Panc1 (cell line): ENCODE results near the gene FAM20A. TPM values are rescaled to one million over a fixed set of nuclear protein-coding genes. Genes with fewer than 3 reads are reported as not detected.

Source experiments
- ATAC-seq: fragments of 200-7000 bp; cut with Tn5 transposase; 2 replicates; pipeline ENCODE4 v1.9.1; 2020; ENCODE audit warnings: mild to moderate bottlenecking, moderate library complexity
- BruUV-seq: library from RNA; stranded (reverse); fragments of 400-500 nt; replicated peaks from 2 replicates; lab custom pipeline; 2021; lab: Mats Ljungman, UMichigan
- CTCF ChIA-PET: fragments of 300-600 bp; sonication (Branson Sonifier 250); formaldehyde crosslinking; loops from one replicate; lab custom pipeline; 2022; ENCODE audit warnings: antibody characterized with exemption; lab: Charles Lee
- POLR2A ChIA-PET: fragments of 300-600 bp; sonication (Branson Sonifier 250); formaldehyde crosslinking; loops from one replicate; lab custom pipeline; 2022; ENCODE audit warnings: antibody characterized with exemption; lab: Charles Lee
- DNase-seq: peaks from one replicate; pipeline ENCODE4 v3.0.0-alpha.2; 2010; ENCODE audit warnings: low read depth, low spot score
- H3K27ac ChIP-seq: 2 replicates; pipeline ENCODE4 v1.5.1; 2011; ENCODE audit warnings: mild to moderate bottlenecking, low read length, inconsistent platforms
- H3K27me3 ChIP-seq: fragments of 200-500 bp; sonication (Bioruptor generic); 2 replicates; pipeline ENCODE4 v1.6.0; 2014; ENCODE audit warnings: low read length, inconsistent platforms; ENCODE audit not compliant: control insufficient read depth, insufficient read depth
- H3K36me3 ChIP-seq: fragments of 200-500 bp; sonication (Bioruptor generic); 2 replicates; pipeline ENCODE4 v1.5.1; 2014; ENCODE audit warnings: inconsistent platforms, mild to moderate bottlenecking, low read length, moderate library complexity; ENCODE audit not compliant: control insufficient read depth, insufficient read depth
- H3K4me1 ChIP-seq: 2 replicates; pipeline ENCODE4 v1.5.1; 2011; ENCODE audit warnings: inconsistent platforms, mild to moderate bottlenecking, low read length, moderate library complexity; ENCODE audit not compliant: control insufficient read depth, insufficient read depth
- H3K4me3 ChIP-seq, 2 experiments: 2 replicates each; pipeline ENCODE4 v1.5.1; 2011 to 2012; ENCODE audit warnings: low read depth in 2 of 2, low read length in 2 of 2, mild to moderate bottlenecking in 2 of 2, inconsistent platforms in 1 of 2, moderate library complexity in 1 of 2
- H3K9me3 ChIP-seq: fragments of 200-500 bp; sonication (Bioruptor generic); 2 replicates; pipeline ENCODE4 v1.5.1; 2014; ENCODE audit warnings: low read depth, mild to moderate bottlenecking, inconsistent platforms, low read length, moderate library complexity; ENCODE audit not compliant: control insufficient read depth, insufficient read depth
- POLR2AphosphoS5 ChIP-seq: IDR thresholded peaks from 2 replicates; pipeline ENCODE4 v1.6.1; 2012; ENCODE audit warnings: mild to moderate bottlenecking, low read depth, low read length, moderate library complexity
- SIN3A ChIP-seq: IDR thresholded peaks from 2 replicates; pipeline ENCODE4 v1.6.1; 2012; ENCODE audit warnings: low read depth, mild to moderate bottlenecking, low read length, moderate library complexity, borderline replicate concordance; ENCODE audit not compliant: insufficient read depth
- TCF7L2 ChIP-seq: IDR thresholded peaks from 2 replicates; pipeline ENCODE4 v1.6.1; 2011; ENCODE audit warnings: mild to moderate bottlenecking, low read depth, low read length, inconsistent platforms
- in situ Hi-C: cut with HindIII; loops from 2 replicates; pipeline ENCODE4 v1.10.0; 2016; ENCODE audit warnings: low sequenced_read_pairs, low pct_unique_long_range_greater_than_20kb
- intact Hi-C: fragments of 100-400 bp; cut with micrococcal nuclease; formaldehyde crosslinking; loops from one replicate; pipeline ENCODE4 v1.10.0; 2022; ENCODE audit not compliant: unreplicated experiment
- total RNA-seq: library from RNA; stranded (reverse); gene quantifications from one replicate; pipeline ENCODE4 v1.2.1, GENCODE V29; 2021; ENCODE audit not compliant: unreplicated experiment
- TF ChIP-seq, protein P1 (sequence below): fragments of 450-650 bp; IDR thresholded peaks from 2 replicates; pipeline ENCODE4 v1.5.1; 2017; ENCODE audit warnings: mild to moderate bottlenecking
- TF ChIP-seq, protein P2 (sequence below), 2 experiments: IDR thresholded peaks; 2 replicates each; pipeline ENCODE4 v1.6.1; 2011 to 2012; ENCODE audit warnings: low read depth in 2 of 2, control low read depth in 1 of 2, low read length in 1 of 2, mild to moderate bottlenecking in 1 of 2, moderate library complexity in 1 of 2; ENCODE audit not compliant: insufficient read depth in 1 of 2

Gene FAM20A
- total RNA-seq, 1 experiment from 2014 or later: 0.44 TPM

DNA sequence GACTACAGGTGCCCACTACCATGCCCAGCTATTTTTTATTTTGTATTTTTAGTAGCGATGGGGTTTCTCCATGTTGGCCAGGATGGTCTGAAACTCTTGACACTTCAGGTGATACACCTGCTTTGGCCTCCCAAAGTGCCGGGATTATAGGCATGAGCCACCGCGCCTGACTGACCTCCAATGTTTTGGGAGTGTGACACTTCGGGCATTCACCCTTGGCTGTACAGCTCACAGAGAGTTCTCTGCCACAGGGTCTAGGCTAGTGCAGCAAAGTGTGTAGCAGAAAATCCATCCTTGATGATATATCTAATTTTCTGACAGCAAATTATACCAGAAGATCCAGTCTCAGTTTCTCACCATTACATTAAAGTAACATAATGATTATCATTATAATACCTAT is 14.1 kb downstream of the FAM20A start:
- in situ Hi-C loops: no loop called here

DNA sequence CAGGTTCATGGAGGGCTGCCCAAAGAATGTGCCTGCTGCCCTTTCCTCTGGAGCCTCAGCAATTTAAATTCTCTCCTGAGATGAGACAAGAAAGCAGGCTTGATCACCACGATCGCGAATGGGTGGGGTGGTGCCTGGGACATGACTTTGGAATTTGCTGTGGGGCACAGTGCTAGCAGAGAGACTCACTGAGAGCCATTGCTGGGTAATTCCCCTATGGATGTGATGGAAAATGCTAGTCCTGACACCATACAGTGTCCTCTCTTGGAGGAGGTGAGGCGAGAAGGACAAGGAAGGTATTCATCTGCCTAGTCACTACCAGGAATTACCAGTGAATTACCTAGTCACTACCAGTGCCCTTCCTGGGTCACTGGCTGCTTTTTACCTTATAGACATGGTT is 15.5 kb downstream of the FAM20A start:
- in situ Hi-C loops (no loop called here), intact Hi-C loops (no loop called here)
- TF ChIP-seq, protein P1, sequence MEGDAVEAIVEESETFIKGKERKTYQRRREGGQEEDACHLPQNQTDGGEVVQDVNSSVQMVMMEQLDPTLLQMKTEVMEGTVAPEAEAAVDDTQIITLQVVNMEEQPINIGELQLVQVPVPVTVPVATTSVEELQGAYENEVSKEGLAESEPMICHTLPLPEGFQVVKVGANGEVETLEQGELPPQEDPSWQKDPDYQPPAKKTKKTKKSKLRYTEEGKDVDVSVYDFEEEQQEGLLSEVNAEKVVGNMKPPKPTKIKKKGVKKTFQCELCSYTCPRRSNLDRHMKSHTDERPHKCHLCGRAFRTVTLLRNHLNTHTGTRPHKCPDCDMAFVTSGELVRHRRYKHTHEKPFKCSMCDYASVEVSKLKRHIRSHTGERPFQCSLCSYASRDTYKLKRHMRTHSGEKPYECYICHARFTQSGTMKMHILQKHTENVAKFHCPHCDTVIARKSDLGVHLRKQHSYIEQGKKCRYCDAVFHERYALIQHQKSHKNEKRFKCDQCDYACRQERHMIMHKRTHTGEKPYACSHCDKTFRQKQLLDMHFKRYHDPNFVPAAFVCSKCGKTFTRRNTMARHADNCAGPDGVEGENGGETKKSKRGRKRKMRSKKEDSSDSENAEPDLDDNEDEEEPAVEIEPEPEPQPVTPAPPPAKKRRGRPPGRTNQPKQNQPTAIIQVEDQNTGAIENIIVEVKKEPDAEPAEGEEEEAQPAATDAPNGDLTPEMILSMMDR: no peak
- TF ChIP-seq, protein P2, sequence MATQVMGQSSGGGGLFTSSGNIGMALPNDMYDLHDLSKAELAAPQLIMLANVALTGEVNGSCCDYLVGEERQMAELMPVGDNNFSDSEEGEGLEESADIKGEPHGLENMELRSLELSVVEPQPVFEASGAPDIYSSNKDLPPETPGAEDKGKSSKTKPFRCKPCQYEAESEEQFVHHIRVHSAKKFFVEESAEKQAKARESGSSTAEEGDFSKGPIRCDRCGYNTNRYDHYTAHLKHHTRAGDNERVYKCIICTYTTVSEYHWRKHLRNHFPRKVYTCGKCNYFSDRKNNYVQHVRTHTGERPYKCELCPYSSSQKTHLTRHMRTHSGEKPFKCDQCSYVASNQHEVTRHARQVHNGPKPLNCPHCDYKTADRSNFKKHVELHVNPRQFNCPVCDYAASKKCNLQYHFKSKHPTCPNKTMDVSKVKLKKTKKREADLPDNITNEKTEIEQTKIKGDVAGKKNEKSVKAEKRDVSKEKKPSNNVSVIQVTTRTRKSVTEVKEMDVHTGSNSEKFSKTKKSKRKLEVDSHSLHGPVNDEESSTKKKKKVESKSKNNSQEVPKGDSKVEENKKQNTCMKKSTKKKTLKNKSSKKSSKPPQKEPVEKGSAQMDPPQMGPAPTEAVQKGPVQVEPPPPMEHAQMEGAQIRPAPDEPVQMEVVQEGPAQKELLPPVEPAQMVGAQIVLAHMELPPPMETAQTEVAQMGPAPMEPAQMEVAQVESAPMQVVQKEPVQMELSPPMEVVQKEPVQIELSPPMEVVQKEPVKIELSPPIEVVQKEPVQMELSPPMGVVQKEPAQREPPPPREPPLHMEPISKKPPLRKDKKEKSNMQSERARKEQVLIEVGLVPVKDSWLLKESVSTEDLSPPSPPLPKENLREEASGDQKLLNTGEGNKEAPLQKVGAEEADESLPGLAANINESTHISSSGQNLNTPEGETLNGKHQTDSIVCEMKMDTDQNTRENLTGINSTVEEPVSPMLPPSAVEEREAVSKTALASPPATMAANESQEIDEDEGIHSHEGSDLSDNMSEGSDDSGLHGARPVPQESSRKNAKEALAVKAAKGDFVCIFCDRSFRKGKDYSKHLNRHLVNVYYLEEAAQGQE (IDR thresholded peaks at IDR 0.05; ENCODE audit: insufficient read depth in 1 of 2, low read depth in 2 of 2, low read length in 1 of 2): no peak
- TF ChIP-seq TCF7L2 (no peak), POLR2AphosphoS5 (no peak), SIN3A (no peak)
- Histone ChIP-seq H3K4me1 (no peaks in the 10 kb centered on the region), H3K27ac (no peak overlapping the region), H3K9me3 (no peaks in the 10 kb centered on the region), H3K36me3 (no peaks in the 10 kb centered on the region), H3K4me3 (no peak overlapping the region), H3K27me3 (no peaks in the 10 kb centered on the region; the same call in 1 of the 2 replicates)
- DNase-seq (no peak), ATAC-seq (no peak)
- ChIA-PET POLR2A (no interaction called here), CTCF (no interaction called here)
- no TSS peak for BruUV-seq

More for the DNA sequence above, 14.1 kb downstream of the FAM20A start:
- DNase-seq (no peak), ATAC-seq (no peak)
- H3K4me1 ChIP-seq: no peaks in the 10 kb centered on the region
- H3K9me3 ChIP-seq: no peaks in the 10 kb centered on the region
- ChIA-PET POLR2A (no interaction called here), CTCF (no interaction called here)
- H3K27ac ChIP-seq: no peak overlapping the region
- no peak overlapping the region for H3K4me3 ChIP-seq
- intact Hi-C loops: no loop called here
- no peaks in the 10 kb centered on the region for H3K36me3 ChIP-seq
- BruUV-seq: no TSS peak
- TF ChIP-seq, protein P1: no peak
- no peak for TF ChIP-seq TCF7L2
- TF ChIP-seq POLR2AphosphoS5: no peak
- no peak for TF ChIP-seq SIN3A
- TF ChIP-seq, protein P2 (IDR thresholded peaks at IDR 0.05; ENCODE audit: insufficient read depth in 1 of 2, low read depth in 2 of 2, low read length in 1 of 2): no peak
- no peaks in the 10 kb centered on the region; the same call in 1 of the 2 replicates for H3K27me3 ChIP-seq
